Measurements from ENCODE around the gene DR1.
A peak's percentile ranks its signal among the peaks of the same experiment; 100 is the strongest.
"Not testable (repeated sequence)": the region's sequence is repeated elsewhere in the genome, so short reads cannot be mapped to it uniquely, and the experiment has no call there.

Gene DR1

DNA sequence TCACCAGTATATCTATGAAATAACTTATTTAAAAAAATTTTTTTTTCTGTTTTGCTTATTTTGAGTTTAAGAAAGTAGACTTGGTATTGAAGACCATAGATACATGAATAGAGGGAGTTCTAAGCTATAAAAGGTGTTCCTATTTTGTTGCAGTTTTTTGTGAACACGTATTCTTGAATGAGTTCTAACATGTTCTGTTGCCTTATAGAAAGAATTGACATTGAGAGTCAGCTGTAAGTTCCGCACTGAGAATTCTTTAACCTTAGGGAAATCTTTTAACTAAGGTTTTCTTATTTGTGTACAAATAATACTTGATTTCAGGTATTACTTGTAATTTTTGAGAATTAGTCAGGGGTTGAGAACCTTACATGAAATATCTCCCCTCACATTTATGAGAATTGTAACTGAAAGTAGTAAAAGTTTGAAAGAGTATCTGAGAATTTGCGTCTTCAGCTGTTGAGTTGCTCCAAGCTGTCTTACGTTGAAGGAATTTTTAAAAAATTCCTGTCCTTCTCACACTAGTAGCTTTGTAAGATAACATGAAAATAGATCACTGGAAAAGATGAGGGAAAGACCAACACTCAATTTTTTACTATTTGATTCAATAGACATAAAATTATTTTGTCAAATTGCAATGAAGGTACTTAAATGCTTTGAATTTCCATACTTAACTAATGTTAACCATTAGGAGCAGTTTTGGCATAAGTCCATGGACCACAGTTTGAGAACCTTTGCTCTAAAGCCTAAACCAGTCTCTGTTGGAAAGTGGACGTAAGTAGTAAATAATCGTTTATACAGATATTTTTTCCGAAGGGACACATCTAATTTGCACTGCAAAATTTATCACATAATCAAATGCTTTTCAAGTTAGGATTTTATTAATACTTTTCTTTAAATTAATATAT lies 3.8 kb downstream of the DR1 start:
- no peak for ATAC-seq
- Mint-ChIP-seq H3K4me1 (peaks cover 49% of the 10 kb centered on the region), H3K27me3 (no peaks in the 10 kb centered on the region), H3K36me3 (ENCODE audit: low read depth) (peaks cover 46% of the 10 kb centered on the region), H3K4me3 (peak overlapping the region; percentile 97), H3K9me3 (no peaks in the 10 kb centered on the region), H3K27ac (peak overlapping the region; percentile 5)
- no peak for DNase-seq

DNA sequence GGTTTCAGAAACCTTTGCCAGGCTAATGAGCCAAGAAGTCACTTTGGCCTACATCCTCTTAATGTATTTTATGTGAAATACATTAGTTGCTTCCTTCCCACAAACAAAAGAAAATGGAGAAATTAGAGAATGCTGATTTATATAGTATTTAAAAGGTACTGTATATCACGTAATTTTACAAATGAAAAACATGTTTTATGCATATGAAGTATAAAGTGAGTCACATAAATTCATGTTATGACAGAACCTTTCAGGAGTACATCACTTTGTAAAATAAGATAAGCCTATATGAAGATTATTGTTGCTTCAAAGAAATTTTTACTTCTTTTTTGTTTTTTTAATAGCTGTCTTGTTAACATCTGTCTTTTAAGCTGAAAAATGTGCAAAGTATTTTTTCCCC lies 4.6 kb downstream of the DR1 start:
- Mint-ChIP-seq H3K27ac (no peak overlapping the region), H3K4me3 (peak overlapping the region; percentile 97), H3K9me3 (no peaks in the 10 kb centered on the region), H3K36me3 (ENCODE audit: low read depth) (peaks cover 50% of the 10 kb centered on the region), H3K4me1 (peaks cover 49% of the 10 kb centered on the region), H3K27me3 (no peaks in the 10 kb centered on the region)
- DNase-seq: no peak
- no peak for ATAC-seq

DNA sequence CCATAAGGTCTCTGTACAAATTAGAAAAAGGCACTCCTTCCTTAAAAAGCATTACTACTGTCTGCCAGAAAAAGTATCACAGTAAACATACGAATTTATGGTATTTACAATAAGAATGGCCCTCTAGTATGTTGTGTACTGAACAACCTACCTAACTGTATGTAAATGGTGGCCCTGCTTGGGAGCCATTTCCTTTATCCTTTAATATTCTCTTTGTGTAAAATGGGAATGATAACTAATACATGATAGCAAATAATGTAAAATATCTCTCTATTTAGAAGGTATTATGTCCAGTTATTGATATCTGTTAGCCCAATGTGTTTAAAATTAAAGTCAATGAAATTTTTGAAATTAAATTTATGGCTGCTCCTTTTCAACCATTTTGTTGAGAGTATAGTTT lies 5.2 kb downstream of the DR1 start:
- no peaks in the 10 kb centered on the region for H3K9me3 Mint-ChIP-seq
- peaks cover 55% of the 10 kb centered on the region for H3K36me3 Mint-ChIP-seq (ENCODE audit: low read depth)
- peak overlapping the region; percentile 97 for H3K4me3 Mint-ChIP-seq
- DNase-seq: no peak
- no peaks in the 10 kb centered on the region for H3K27me3 Mint-ChIP-seq
- no peak for ATAC-seq
- H3K4me1 Mint-ChIP-seq: peaks cover 54% of the 10 kb centered on the region
- H3K27ac Mint-ChIP-seq: no peak overlapping the region

DNA sequence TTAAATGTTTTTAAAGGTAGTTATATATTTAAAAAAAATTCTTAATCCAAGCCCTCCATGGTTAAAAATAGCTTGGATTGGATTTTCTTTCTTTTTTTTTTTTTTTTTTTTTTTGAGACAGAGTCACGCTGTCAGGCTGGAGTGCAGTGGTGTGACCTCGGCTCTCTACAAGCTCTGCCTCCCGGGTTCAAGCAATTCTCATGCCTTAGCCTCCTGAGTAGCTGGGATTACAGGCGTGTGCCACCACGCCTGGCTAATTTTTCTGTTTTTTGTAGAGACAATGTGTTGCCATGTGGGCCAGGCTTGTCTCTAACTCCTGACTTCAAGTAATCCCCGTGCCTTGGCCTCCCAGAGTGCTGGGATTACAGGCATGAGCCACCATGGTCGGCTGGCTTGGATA lies 5.6 kb downstream of the DR1 start:
- DNase-seq, H3K9me3 Mint-ChIP-seq, H3K4me3 Mint-ChIP-seq, H3K27ac Mint-ChIP-seq, H3K27me3 Mint-ChIP-seq, ATAC-seq: not testable (repeated sequence)
- Mint-ChIP-seq H3K4me1 (peaks cover 56% of the 10 kb centered on the region), H3K36me3 (ENCODE audit: low read depth) (peaks cover 57% of the 10 kb centered on the region)

DNA sequence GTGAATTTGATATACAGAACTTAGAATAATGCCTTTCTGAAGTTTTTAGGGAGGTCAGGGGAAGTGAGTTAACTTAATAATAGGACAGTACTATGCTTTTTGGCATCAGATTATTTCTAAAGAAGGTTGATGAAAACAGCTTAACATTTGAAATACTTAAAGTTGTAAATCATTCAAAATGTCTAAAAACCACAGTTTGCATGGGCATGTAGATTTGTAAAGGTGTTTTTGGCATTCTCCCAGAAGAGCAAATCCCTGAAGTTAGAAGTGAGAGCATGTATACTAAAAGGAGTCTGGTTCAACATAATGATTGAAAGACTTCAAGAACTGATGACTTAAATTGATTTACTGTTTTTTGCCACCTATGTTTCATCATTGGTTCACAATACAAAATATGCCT lies 6.7 kb downstream of the DR1 start:
- Mint-ChIP-seq H3K4me3 (no peak overlapping the region), H3K36me3 (ENCODE audit: low read depth) (peaks cover 54% of the 10 kb centered on the region), H3K9me3 (no peaks in the 10 kb centered on the region), H3K4me1 (peaks cover 60% of the 10 kb centered on the region), H3K27ac (no peak overlapping the region), H3K27me3 (no peaks in the 10 kb centered on the region)
- DNase-seq: no peak
- no peak for ATAC-seq

DNA sequence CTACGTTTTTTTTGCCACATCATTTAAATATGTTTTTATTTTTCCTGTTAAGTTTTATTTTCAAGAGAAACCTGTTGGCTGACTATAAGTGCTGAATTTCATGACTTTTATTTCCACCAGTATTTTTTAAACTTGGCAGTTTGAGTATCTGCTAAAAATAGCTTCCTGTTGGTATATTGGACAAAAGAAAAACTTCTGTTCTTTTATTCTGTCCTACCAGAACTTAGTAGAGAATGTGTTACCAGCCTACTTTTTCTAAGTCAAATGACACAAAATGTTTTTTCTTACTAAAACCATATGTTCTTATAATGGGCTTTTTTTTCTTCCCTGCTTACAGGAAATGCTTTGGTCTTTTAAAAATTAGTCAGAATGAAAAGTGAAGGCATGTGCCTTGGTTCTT lies 7.6 kb downstream of the DR1 start:
- Mint-ChIP-seq H3K27ac (no peak overlapping the region), H3K4me1 (peaks cover 68% of the 10 kb centered on the region), H3K27me3 (no peaks in the 10 kb centered on the region), H3K4me3 (no peak overlapping the region), H3K36me3 (ENCODE audit: low read depth) (peaks cover 60% of the 10 kb centered on the region), H3K9me3 (no peaks in the 10 kb centered on the region)
- ATAC-seq (no peak), DNase-seq (no peak)

DNA sequence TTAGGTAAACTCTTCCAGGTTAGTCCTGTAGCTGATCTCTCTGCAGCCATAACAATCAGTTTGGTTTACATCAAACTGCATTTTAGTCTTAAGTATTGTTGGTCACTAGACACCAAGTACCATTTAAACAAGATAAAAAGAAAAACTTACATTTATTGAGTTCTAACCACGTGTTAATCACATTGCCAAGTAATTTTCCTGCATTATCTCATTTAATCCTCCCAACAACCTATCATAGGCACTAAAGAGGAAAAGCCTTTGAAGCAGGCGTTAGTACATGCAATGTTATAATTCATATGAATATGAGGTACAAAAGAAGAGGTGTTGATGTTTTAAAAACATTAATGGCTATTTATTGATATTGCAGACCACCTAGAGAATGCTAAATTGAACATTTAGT lies 9.0 kb downstream of the DR1 start:
- no peak overlapping the region for H3K27ac Mint-ChIP-seq
- peaks cover 70% of the 10 kb centered on the region for H3K4me1 Mint-ChIP-seq
- no peaks in the 10 kb centered on the region for H3K9me3 Mint-ChIP-seq
- no peaks in the 10 kb centered on the region for H3K27me3 Mint-ChIP-seq
- peaks cover 60% of the 10 kb centered on the region for H3K36me3 Mint-ChIP-seq (ENCODE audit: low read depth)
- H3K4me3 Mint-ChIP-seq: no peak overlapping the region
- no peak for DNase-seq
- no peak for ATAC-seq

DNA sequence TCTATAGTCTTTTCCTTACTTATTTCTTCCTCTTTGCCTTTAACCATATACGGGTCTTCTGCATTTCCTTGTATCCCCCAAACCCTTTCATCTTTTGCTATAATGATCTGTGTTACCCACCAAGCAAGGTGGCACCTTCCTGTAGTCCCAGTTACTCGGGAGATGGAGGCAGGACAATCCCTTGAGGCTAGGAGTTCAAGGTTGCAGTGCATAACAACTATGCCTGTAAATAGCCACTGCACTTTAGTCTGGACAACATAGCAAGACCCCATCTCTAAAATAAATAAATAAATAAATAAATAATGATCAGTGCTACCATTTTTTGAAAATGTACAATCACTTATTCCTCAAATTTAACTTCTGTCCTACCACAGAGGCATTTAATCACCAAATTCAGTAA lies 11.5 kb downstream of the DR1 start:
- Mint-ChIP-seq H3K27me3 (no peaks in the 10 kb centered on the region), H3K27ac (no peak overlapping the region), H3K36me3 (ENCODE audit: low read depth) (peaks cover 68% of the 10 kb centered on the region), H3K4me1 (peaks cover 61% of the 10 kb centered on the region), H3K9me3 (no peaks in the 10 kb centered on the region), H3K4me3 (no peak overlapping the region)
- DNase-seq (no peak), ATAC-seq (no peak)

DNA sequence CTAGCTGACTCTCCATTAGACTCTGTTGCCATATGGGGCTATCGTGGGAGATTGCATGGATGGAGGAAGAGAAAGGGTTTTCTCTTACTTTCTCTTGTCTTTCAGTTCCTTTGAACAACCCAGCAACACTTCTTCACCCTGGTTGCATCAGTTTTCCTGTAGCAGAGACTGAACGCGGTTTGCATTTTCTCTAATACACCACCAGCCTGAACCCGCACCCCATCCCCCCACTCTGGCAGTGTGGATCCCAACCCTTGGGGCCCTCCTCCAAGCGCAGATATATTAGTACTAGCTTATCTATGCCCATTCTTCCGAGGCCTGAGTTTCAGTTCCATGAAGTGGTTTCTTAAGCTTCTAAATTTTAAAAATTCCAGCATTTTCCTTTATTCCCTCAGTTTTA lies 12.6 kb downstream of the DR1 start:
- Mint-ChIP-seq H3K27me3 (no peaks in the 10 kb centered on the region), H3K27ac (no peak overlapping the region), H3K4me3 (no peak overlapping the region)

DNA sequence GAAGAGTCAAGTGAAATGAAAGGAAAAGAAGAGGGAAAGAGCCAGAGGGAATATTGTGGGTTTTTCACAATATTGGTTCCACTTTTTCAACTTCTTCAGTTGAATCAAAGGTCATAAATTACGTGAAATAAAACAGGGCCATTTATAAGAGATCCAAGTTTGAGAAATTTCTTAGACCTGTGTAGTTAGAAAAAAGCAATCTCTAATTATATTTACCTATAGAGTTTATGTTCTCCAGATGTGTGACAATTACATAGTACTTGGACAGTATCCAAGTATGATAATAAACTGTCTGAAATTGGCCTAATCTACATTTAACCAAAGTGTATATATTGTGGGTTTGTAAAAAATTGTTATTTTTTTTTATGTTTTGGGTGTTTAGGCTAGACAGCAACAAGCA lies 14.4 kb downstream of the DR1 start:
- Mint-ChIP-seq H3K27ac (no peak overlapping the region), H3K9me3 (no peaks in the 10 kb centered on the region), H3K4me3 (no peak overlapping the region), H3K36me3 (ENCODE audit: low read depth) (peaks cover 70% of the 10 kb centered on the region), H3K4me1 (peaks cover 44% of the 10 kb centered on the region), H3K27me3 (no peaks in the 10 kb centered on the region)
- ATAC-seq (no peak), DNase-seq (no peak)

More for the DNA sequence above, 12.6 kb downstream of the DR1 start:
- Mint-ChIP-seq H3K4me1 (peaks cover 55% of the 10 kb centered on the region), H3K9me3 (no peaks in the 10 kb centered on the region), H3K36me3 (ENCODE audit: low read depth) (peaks cover 70% of the 10 kb centered on the region)
- DNase-seq (no peak), ATAC-seq (no peak)

DNA sequence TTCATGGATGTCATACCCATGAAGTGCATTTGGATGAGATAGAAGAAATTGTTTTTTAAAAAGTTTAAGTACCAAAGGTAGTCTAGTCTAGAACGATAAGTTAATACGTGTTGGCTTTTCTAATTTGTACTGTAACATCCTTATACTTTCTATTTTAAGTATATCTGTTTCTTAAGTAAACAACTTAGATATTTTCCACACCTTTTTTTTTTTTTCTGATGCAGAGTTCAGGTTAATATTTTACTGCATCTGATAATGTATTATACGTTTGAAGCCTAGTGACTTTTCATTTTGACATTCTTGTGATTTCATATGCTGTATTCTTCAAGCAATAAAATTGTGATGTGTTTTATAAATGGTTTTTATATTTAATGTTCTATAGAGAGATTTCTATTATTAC lies 16.5 kb downstream of the DR1 start:
- H3K4me3 Mint-ChIP-seq: no peak overlapping the region
- DNase-seq: no peak
- H3K27me3 Mint-ChIP-seq: no peaks in the 10 kb centered on the region
- H3K9me3 Mint-ChIP-seq: no peaks in the 10 kb centered on the region
- H3K27ac Mint-ChIP-seq: no peak overlapping the region
- ATAC-seq: no peak
- H3K4me1 Mint-ChIP-seq: peaks cover 32% of the 10 kb centered on the region
- H3K36me3 Mint-ChIP-seq (ENCODE audit: low read depth): peaks cover 66% of the 10 kb centered on the region

DNA sequence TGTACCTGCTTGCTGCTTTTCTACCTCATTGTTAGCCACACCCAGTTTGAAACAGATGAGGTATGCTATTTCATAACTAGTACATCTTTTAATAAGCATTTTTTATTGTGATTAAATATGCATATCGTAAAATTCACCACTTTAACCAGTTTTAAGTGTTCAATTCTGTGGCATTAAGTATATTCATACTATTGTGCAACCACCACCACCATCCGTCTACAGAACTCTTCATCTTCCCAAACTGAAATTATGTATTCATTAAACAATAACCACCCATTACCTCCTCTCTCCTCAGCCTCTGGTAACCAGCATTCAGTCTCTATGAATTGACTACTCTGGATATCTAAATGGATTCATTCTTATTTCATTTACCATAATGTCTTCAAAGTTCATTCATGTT lies 20.1 kb downstream of the DR1 start:
- Mint-ChIP-seq H3K4me3 (no peak overlapping the region), H3K27ac (no peak overlapping the region), H3K27me3 (no peaks in the 10 kb centered on the region), H3K9me3 (no peaks in the 10 kb centered on the region), H3K4me1 (peaks cover 8% of the 10 kb centered on the region), H3K36me3 (ENCODE audit: low read depth) (peaks cover 53% of the 10 kb centered on the region)
- DNase-seq (no peak), ATAC-seq (no peak)

DNA sequence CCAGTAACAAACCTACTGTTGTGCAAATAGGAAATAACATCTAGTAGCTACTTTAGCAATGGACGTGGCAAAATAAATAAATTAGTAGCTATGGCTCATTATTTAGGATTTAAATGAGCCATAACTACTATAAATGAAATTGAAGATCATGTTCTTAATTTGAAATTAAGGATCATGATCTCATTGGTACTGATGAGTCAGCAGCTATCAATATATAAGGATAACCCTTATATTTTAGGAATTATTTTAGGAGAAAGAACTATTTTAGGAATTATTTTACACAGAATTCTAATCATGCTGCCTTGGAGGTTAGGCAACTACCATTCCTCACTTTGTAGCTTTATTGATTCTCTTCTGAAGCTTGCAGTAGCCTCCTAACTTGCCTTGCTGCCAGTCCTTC lies 24.0 kb downstream of the DR1 start:
- H3K4me3 Mint-ChIP-seq: no peak overlapping the region
- H3K27ac Mint-ChIP-seq: no peak overlapping the region
- no peaks in the 10 kb centered on the region for H3K27me3 Mint-ChIP-seq
- ATAC-seq (no peak), DNase-seq (no peak)
- peaks cover 7% of the 10 kb centered on the region for H3K9me3 Mint-ChIP-seq
- no peaks in the 10 kb centered on the region for H3K4me1 Mint-ChIP-seq
- peaks cover 34% of the 10 kb centered on the region for H3K36me3 Mint-ChIP-seq (ENCODE audit: low read depth)

DNA sequence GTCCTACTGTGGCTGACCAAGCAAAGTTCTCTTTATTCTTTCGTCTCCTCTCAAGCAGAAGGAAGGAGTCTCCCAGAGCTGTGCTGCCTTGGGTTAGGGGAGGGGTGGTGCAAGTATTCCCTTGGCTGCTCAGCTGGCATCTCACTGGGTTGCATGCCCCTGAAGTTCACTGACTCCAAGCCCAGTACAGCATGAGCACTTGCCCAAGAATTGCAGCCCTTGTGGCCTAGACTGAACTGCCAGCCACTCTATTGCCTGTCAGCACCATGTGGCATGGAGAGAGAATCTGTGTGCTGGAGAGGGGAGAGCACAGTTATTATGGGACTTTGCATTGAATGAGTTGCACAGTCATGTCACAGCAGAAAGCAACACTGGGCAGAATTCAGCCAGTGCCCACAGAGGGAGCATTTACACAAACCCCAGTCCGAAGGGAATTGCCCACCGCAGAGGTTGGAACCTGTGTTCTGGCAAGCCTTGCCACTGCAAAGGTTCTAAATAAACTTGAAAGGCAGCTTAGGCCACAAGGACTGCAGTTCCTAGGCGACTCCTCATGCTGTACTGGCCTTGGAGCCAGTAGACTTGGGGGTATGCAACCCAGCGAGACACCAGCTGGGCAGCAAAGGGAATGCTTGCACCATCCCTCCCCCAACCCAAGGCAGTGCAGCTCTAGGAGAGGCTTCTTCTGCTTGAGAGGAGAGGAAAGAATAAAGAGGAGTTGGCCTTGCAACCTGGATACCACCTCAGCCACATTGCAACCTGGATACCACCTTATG lies 28.8 kb downstream of the DR1 start:
- peaks cover 23% of the 10 kb centered on the region for H3K36me3 Mint-ChIP-seq (ENCODE audit: low read depth)
- H3K27ac Mint-ChIP-seq: no peak overlapping the region
- no peaks in the 10 kb centered on the region for H3K27me3 Mint-ChIP-seq
- H3K4me3 Mint-ChIP-seq: no peak overlapping the region
- no peaks in the 10 kb centered on the region for H3K4me1 Mint-ChIP-seq
- H3K9me3 Mint-ChIP-seq: peaks cover 33% of the 10 kb centered on the region
- ATAC-seq (no peak), DNase-seq (no peak)

DNA sequence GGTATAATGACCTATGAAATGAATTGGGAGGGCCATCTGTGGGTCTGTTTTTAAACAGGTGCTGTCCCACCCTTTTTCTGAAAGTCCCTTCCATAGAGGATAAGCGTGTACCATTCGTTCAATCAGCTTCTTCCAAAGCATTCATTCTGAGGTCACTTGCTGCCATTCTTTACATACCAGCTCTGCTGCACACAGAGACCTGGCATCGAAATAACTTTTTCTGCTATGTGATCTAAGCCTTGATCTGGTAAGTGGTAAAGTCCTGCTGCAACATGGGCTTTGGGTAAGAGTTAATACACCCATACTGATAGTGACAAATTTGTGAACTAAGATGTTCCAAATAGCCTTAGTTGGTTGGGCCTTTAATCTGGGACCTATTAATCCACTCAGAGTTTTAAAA lies 38.9 kb downstream of the DR1 start:
- Mint-ChIP-seq H3K4me3 (no peak overlapping the region), H3K27me3 (no peaks in the 10 kb centered on the region), H3K36me3 (ENCODE audit: low read depth) (peaks cover 13% of the 10 kb centered on the region), H3K4me1 (no peaks in the 10 kb centered on the region), H3K9me3 (peaks cover 35% of the 10 kb centered on the region), H3K27ac (no peak overlapping the region)
- ATAC-seq (no peak), DNase-seq (no peak)
